Left renal pelvis (tissue), 4 donors: ENCODE measurements around the gene FKBP10. TPM values are rescaled to one million over a fixed set of nuclear protein-coding genes. Genes with fewer than 3 reads are reported as not detected.
A peak's percentile ranks its signal among the peaks of the same experiment; 100 is the strongest.
"Not testable (repeated sequence)": the region's sequence is repeated elsewhere in the genome, so short reads cannot be mapped to it uniquely, and the experiment has no call there.

ENCODE experiments used
- DNase-seq, 4 donors: peaks; one replicate each; pipeline ENCODE4 v3.0.0-alpha.2; 2013; ENCODE audit warnings: low read depth in 4 of 4, low spot score in 3 of 4
- polyA plus RNA-seq, 4 donors: library from polyadenylated mRNA; unstranded; fragments of 120-200 nt; gene quantifications; one replicate each; pipeline ENCODE4 v1.2.1, GENCODE V29; 2013; ENCODE audit not compliant: insufficient read length in 4 of 4

FKBP10 gene
- polyA plus RNA-seq, 4 donors, result 141 to 260 (median 161) TPM

DNA sequence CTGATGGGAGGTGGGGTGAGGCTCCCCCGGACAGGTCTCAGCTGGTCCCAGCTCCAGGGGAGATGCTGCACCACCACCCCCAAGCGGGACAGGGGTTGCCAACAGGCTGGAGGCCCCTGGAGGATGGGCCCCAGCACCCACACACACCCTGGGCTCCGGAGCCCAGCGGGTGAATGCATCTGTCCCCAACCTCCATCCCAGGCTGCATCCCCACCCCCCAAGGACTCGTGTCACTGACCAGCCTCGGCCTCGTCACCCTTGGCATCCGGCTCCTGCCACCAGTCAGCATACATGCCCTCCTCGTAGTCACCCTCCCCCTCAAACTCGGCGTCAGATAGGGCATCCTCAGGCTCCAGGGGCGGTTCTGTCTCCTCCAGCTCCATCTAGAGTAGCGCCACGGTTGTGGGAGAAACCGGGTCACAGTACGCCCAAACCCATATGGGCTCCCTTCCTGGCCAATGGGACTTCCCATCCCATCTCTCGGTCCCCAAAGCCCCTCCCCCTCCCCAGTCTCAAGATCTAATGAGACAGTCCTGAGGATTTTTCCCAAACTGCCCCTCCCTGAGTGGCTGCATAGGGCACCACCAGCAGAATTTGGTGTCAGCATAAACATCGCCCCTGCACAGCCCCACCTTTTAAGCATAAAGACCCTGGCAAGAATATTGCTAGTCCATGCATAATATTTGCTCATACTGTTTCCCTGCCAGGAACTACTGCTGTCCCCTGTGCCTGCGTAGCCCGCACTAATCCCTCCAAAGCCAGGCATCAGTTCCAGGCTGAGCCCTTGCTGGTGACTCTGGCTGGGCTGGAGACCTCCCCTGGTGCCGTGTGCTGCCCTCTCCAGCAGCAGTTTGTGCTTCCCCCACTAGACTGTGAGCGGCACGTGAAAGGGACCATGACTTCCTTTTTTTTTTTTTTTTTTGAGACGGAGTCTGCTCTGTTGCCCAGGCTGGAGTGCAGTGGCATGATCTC lies 9.5 kb upstream of the FKBP10 start:
- DNase-seq, result no peak

DNA sequence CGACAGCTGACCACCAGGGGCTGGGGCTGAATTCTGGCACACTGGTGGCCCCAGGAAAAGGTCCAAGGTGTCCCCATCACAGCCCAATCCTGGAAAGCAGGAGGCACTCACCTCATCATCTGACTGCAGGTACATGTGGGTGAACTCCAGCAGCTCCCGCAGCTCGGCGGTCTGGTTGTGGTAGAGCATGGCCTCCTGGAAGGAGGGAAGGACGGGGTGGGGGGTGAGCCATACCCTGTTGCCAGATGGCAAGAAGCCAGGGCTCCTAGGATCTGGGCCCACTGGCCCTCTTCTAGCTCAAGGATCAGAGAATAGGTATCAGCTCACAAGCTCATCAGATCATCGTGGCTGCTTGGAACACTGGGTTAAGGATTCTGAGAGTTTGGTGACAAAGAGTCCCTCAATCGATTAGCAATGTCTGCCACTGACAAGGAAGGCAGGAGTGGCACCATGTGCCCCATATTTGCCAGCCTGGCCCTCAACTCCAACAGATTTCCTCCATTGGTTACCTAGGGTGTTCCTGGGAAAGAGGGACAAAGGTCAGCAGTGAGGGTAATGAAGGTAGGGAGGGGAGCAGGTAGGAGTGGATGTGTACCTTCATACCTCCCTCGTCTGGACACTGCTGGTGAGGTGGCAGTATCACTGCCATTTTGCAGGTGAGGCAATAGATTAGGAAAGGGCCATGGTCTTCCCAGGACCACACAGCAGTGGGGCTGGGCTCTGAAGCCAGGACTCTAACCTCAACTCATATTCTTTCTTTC lies 5.9 kb upstream of the FKBP10 start:
- no peak for DNase-seq

DNA sequence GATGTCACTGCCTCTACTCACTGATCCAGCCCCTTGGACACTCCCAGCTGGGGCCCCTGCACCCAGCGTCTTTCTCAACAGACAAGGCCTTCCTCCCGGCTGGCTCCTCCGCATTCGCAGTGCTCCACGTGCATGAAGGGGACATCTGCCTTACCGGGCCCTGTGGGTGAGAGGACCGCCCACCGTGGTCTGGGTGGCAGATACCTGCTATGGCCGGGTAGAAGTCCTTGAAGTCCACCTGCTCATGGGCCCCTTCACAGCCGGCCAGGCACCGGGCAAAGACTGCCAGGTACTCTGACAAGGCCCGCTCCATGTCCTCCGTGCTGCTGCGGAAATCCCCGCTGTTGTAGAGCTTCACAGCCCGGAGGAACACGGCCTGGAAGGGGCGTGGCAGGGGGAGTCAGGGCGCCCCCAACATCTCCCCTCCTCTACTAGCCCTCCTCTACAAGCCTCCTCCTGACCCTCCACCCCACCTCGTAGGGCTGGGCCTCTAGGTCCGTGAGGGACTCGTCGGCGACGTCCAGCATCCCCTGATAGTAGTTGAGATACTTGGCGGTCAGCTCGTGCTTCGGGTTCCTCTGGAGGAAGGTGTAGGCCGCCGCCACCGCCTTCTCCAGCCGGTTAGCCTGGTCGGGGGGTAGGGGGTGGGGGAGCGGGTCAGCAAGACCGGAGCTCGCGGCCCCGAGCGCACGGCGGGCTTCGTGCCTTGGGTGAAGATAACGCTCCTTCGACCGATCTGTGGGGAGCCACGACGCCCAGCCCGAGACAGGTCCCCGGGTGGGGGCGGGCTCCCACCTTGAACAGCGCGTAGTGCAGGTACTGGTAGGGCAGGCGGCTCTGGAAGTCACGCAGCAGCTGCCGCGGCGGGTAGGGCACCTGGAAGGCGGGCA lies 1.9 kb upstream of the FKBP10 start:
- DNase-seq, result no peak

DNA sequence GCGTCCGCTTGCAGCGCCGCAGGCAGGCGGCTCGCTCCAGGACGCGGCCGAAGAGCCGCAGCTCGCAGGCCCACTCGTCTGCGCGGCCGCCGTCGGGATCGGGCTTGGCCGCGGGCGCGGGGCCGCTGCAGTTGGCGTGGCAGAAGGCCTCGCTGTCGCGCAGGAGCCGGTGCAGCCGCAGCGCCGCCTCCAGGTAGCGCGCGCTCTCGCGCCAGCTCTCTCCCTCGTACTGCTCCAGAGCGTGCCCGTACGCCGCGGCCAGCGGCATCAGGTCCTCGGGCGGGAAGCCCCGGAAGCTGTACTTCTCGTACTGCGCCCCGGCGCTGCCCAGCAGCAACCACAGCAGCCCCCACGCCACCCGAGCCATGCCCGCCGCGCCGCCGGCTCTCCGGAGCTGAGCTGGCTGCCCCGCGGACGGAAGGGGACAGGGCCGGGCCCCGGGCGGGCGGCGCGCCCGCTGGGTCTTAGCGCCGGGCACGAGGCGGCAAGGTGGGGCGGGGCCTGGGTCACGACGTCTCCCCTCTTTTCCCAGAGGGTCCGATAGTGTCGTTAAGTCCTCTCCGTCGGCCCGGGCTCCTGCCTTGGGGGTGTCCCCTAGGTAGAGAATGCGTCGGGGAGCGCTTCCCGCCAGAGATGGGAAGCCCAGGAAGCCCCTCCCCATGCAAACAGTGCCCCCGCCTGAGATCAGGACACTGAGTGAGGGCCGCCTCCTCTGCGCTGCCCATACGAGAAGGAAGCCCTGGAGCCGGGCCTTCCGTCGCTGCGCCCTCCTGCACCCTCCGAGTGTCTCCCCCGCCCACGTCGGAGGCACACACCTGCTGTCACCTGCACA lies 1.0 kb upstream of the FKBP10 start, which contains the start of gene P3H4:
Gene P3H4 (minus strand): TSS at position 401 of the 832 bp plus-strand sequence. CDS start 34 bp downstream, at position 367.
- DNase-seq, result peak in 1 of 4 donors; percentile 60

DNA sequence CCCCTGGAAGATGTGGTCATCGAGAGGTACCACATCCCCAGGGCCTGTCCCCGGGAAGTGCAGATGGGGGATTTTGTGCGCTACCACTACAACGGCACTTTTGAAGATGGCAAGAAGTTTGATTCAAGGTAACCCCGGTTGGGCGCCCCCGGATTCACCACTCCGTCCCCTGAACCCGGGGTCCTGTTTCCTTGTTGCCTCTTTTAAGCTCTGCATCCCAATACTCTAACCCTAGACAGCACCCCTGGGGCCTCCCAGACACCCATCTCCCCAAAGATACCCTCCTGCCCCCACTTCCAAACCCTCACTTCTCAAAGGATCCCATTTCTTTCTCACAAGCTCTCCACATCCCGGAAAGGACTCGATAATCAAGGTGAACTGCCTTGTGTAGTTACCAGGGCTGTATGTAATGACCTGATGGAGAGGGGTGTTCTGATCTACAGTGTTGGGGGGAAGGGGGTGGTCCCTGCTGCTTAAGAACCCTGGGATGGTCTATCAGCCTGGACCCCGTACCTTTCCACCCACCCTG lies 412 bp downstream of the FKBP10 start:
- no peak for DNase-seq

DNA sequence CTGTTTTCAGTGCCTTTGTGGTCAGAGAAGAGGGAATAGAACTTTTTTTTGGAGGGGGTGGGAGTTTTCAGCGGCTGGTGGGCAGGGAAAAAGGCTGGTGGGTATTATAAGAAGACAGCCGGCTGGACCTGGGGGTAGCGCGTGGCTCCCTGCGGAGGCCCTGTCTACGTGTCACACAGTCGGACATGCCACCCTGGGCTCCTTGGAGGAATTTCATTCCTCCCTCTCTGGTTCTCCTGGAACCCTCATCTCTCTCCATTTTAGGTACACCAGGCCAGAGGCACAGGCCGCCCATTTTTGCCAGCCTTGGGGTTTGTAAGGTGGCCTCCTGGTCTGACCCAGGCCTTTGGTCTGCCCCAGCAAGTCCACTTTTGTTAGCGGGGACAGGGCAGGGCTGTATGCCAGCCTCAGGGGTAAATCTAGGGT lies 908 bp downstream of the FKBP10 start:
- no peak for DNase-seq

DNA sequence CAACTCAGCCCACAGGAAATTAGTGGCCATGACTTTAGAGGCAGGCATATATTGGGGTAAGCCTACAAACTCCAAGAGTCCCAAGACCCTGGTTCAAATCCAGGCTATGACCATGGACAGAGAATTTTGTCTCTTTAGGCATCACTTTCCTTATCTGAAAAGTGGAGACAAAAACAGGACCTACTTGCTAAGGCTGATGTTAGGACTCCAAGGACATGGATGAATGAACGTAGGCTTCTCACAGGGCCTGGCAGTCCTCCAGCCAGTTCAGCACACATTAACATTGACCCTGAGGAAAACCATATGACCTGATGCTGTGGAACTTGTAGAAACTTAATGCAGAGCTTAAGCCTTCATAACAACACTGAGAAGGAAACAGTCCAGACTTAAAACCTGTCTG lies 1.4 kb downstream of the FKBP10 start:
- no peak for DNase-seq

DNA sequence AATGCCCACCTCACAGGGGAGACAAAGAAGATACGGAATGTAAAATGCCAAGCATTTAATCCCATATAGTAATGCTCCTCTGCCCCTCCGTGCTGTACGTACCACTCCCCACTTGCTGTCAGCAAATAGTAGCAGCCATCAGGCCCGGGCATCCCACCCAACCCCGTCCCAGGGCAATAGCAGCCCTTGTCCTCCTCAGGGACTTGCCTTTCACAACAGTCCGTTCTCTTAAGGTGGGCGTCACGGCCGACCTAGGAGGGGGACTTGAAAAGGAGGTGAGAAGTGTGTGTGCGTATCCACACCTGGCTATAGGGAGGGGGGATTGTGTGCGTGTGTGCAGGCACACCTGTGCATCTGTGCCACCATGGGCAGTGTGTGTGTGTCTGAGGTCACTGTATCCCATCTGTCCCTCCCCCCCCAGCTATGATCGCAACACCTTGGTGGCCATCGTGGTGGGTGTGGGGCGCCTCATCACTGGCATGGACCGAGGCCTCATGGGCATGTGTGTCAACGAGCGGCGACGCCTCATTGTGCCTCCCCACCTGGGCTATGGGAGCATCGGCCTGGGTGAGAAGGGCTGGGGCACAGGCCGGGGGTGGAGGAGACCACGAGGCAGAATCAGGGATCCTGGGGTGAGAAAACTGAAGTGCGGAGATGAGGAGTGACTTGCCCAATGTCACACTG lies 4.0 kb downstream of the FKBP10 start:
- no peak for DNase-seq

DNA sequence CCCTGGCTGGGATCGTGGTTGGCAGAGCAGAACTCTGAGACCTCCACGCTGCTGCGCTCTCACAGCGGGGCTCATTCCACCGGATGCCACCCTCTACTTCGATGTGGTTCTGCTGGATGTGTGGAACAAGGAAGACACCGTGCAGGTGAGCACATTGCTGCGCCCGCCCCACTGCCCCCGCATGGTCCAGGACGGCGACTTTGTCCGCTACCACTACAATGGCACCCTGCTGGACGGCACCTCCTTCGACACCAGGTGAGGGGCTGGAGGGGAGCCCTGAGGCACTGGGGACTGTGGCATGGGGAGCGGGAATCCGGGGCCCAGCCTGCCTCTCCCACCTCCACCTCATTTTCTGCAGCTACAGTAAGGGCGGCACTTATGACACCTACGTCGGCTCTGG lies 5.2 kb downstream of the FKBP10 start:
- no peak for DNase-seq

DNA sequence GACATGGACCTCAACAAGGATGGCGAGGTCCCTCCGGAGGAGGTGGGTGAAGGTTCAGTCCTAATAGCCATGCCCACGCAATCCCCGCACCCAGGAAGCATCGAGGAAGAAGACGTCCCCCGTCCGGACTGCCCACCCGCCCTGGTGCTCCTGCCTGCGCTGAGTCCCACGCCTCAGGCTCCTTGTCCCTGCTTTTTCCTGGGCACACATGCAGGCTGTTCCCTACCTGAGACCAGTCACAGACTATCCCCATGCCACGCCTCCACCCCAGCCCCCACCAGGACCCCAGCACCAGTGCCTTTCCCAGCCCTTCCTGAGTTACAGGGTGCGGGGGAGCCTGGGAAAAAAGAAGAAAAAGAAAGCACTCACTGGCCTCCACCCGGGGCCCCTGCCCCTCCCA lies 9.0 kb downstream of the FKBP10 start:
- no peak for DNase-seq

DNA sequence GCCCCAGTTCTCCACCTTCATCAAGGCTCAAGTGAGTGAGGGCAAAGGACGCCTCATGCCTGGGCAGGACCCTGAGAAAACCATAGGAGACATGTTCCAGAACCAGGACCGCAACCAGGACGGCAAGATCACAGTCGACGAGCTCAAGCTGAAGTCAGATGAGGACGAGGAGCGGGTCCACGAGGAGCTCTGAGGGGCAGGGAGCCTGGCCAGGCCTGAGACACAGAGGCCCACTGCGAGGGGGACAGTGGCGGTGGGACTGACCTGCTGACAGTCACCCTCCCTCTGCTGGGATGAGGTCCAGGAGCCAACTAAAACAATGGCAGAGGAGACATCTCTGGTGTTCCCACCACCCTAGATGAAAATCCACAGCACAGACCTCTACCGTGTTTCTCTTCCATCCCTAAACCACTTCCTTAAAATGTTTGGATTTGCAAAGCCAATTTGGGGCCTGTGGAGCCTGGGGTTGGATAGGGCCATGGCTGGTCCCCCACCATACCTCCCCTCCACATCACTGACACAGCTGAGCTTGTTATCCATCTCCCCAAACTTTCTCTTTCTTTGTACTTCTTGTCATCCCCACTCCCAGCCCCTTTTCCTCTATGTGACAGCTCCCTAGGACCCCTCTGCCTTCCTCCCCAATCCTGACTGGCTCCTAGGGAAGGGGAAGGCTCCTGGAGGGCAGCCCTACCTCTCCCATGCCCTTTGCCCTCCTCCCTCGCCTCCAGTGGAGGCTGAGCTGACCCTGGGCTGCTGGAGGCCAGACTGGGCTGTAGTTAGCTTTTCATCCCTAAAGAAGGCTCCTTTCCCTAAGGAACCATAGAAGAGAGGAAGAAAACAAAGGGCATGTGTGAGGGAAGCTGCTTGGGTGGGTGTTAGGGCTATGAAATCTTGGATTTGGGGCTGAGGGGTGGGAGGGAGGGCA lies 9.7 kb downstream of the FKBP10 start:
- DNase-seq, result no peak

DNA sequence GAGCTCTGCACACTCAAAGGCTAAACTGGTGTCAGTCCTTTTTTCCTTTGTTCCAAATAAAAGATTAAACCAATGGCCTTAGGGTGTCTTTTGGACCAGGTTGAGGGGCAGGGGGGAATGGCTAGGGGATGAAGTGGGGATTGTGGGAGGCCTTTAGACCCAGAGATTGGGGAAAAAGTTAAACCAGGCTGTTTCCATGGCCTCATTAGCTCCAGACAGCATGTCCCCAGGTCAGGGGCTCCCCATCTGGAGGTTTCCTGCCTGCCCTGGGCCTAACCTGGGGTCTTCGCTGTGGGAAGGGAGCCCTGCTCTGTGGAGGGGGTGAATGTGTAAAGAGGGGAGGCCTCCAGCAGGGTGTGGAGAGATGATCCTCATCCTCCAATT lies 10.3 kb downstream of the FKBP10 start:
- DNase-seq, result no peak

DNA sequence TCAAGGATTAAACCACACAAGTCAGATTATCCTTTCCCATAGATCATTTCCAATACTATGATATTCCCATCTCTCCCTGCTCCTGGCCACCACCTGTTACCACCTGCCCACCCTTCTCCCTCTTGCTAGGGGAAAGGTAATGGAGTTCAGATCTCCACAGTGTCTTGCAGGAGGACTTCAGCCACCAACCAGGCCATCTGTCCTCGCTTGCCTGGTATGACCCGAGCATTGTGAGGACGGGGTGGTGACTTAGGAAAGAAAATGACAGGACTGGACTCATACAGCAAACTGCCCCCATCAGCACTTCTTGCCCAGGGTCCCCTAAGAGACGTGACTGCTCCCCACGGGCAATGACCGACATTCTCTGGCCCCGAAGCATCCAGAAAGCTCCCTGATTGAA lies 10.8 kb downstream of the FKBP10 start:
- no peak for DNase-seq

DNA sequence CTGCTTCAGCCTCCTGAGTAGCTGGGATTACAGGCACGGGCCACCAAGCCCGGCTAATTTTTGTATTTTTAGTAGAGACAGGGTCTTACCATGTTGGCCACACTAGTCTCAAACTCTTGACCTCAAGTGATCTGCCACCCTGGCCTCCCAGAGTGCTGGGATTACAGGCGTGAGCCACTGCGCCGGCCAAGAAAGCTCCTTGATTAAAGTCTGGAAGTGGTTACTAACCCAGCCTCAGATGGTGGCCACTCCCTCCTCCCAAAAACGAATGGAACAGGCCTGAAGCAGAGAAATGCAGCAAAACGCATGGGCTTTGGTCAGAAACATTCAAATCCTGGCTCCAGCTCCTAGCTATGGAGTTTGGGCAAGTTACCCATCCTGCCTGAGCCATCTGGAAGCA lies 11.3 kb downstream of the FKBP10 start:
- DNase-seq, result no peak

DNA sequence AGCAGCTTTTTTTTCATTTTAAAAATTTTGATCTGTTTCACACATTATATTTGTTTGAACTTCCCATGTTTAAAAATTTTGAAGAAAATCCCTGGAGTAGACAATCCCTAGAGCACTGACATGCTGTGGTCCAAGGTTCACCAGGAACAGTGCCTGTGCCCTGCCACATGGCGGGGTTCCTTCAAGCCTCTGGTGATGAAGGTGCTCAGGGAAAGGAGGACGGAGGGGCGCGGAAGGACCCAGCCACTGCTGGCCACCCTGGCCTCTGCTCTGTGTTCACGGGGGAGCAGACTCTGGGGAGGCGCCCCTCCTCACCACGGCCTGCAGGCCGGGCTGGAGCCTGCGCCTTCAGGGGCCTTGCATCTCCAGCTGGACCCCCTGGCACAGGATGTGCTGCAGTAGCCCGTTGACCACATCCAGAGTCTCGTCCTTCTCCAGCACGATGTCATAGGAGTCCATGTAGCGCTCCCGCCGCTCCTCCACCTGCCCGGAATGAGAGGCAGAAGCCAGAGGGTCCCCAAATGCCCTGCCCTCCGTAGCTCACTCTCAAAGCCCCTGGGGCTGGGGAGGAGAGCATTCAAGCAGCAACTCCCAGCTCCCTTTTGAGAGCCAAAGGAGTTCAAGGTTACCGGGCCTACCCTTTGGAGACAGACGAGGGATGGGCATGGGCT lies 12.5 kb downstream of the FKBP10 start:
- DNase-seq, result no peak

DNA sequence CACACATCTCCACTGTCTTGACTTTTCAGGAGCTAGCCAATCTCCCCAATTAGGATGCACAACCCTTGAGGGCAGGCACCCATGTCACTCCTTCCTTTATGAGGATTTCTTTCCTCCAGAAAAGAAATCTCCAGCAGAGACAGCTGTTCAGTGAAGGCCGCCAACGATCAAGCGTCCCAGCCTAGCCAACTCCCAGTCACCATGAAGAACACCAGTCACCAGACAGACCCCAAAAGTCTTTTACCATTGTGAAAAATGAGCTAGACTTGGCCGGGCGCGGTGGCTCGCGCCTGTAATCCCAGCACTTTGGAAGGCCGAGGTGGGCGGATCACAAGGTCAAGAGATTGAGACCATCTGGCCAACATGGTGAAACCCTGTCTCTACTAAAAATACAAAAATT lies 17.2 kb downstream of the FKBP10 start:
- not testable (repeated sequence) for DNase-seq

DNA sequence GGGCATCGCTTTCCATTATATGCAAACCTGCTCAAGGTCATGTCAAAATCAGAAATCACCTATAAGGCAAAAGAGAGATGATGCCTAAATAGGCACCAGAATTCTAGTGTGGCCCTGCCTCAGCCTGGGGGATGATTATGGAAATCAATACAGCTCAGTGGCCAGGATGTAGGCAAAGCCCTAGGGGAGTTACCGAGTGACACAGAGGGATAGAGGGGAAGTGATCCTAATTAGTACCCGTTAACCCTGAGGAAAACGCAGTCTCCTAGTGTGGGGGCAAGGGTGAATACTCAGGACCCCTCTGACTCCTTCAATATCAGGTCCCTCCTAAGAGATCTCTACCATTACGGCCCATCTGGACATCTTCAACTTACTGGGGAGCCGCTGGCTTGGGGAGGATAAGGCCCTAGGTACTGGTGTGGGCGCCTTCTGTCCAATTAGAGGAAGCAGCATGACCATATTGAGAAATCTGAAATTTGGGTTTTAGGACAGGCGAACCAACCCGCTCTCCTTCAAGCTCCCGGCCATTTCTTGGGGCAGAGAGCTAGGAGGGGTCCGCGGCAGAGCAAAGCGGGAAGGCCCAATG lies 22.5 kb downstream of the FKBP10 start:
- no peak for DNase-seq
